Activated CD8-positive, alpha-beta memory T cell treated with anti-CD3 and anti-CD28 coated beads for 1 hour (primary cell): ENCODE measurements around the gene FBRSL1.
"Not testable (repeated sequence)": the region's sequence is repeated elsewhere in the genome, so short reads cannot be mapped to it uniquely, and the experiment has no call there.

Source experiments
- DNase-seq, 2 donors: peaks; one replicate each; pipeline ENCODE4 v3.0.0-alpha.2; 2020; ENCODE audit warnings: low read depth in 1 of 2; ENCODE audit errors: extremely low read depth in 1 of 2

Gene FBRSL1

DNA sequence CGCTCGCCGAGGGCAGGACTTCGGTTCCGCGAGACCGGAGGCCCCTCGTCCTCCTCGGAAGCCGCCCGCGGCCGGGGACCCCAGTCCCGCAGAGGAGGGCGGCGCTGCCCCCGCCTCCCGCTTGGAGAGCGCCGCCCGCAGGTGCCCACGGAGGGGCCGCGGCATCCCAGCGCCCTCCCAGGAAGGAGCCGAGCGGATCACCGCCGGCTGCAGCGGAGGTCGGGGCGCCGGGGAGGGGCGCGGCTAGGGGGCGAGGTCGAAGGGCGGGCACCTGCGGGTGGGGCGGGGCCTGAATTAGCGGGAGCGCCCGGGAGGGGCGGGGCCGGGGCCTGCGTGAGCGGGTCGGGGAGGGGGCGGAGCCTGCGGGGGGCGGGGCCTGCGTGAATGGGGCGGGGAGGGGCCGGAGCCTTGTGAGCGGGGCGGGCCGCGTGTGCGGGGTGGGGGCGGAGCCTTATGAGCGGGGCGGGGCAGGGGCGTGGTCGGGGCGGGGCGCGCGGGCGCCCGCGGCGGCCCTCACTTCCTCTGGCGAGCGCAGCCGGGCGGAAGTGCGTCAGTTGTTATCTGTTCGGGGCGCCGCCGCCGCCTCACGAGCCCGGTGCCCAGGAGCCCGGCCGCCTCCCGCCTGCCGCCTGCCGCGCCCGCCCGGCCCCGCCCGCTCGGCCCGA lies at the start of gene FBRSL1:
FBRSL1 (plus strand) TSS at position 550 of the 665 bp plus-strand sequence.
- DNase-seq = peak; percentile 84 to 95

DNA sequence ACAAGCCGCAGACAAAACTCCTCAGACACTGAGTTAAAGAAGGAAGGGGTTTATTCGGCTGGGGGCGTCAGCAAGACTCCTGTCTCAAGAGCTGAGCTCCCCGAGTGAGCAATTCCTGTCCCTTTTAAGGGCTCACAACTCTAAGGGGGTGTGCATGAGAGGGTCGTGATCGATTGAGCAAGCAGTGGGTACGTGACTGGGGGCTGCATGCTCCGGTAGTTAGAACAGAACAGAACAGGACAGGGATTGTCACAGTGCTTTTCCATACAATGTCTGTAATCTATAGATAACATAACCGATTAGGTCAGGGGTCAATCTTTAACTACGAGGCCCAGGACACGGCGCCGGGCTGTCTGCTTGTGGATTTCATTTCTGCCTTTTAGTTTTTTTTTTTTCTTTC lies 49.5 kb upstream of the FBRSL1 start:
- DNase-seq = not testable (repeated sequence)

GRCh38 chr12:132441871-132442863 lies 47.8 kb upstream of the FBRSL1 start:
- no peak for DNase-seq

DNA sequence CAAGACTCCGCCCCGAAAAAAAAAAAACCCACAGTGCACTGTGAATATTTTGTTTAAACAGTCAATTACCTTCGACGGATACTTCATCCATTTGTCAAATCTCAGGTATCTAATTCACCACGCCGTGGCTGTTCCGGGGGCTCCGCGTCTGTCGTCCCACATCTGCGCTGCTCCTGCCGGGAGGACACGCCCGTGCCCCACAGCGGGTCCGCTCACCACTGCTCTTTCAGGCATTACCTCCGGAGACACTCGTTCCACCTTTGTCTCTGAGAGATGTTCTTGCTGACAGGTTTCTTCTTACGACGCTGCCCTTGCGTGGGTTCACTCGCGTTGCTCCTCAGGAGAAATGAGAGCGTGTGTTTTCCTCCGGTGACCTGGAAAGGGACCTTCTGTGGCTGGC lies 46.9 kb upstream of the FBRSL1 start:
- DNase-seq = no peak

DNA sequence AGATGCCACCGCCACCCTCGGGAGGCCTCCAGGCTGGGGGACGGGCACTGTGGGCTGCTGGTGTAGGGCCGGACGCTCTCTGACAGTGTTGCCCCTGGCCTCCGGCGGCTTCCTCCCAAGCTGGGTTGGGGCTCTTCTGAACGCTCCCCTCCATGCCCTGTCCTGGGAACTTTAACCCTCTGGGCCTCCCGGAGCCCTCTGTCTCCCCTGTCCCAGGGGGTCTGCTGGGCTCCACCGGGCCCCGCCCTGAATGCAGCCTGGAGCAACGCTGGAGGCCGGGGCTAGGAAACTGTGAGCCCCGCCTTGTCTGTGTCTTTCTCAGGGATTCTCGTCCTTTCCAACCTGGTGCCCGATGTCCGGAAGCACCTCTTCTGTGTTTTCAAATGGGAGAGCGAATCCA lies 45.7 kb upstream of the FBRSL1 start:
- no peak for DNase-seq

DNA sequence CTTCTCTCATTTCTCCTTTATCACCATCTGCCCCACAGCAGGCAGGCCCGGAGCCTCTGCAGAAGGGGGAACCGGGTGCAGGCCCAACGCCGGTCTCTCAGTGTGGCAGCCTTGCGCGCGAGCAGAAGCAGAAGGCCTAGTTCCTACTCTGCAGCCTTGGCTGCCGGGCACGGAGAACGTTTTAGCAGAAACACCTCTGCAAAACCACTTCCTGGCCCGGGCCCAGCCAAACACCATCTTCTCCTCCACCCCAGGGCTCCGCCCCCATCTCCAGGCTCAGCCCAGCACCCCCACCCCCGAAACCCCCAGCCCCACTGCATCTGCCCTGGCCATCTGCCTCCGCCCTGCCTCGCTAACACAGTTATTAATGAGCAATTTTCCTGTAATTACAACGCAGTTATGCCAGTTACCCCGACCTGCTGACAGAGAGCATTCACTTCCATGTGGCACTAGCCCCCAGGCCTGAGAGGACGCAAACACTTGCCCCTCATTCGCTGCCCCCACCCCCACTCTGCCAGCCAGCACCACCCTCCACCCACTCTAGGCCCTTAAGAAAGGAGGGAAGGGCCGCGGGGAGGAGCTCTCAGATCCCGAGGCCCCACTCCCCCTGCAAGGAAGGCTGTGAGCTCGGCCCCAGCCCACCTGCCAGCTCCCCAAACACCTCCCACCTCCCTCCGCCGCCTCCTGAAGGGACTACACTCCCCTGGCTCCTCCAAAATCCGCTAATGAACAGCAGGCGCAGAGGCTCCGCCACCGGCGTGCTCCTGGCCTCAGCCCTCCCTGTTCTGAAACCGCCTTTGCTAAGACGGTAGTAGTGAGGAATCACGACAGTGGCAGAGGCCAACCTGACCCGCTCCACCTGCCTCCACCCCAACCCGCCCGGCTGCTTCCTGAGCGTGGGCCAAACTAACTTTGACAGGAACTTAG lies 44.7 kb upstream of the FBRSL1 start:
- DNase-seq = peak; percentile 36 to 37

GRCh38 chr12:132445884-132446632 lies 43.9 kb upstream of the FBRSL1 start:
- peak in 1 of 2 donors; percentile 69 for DNase-seq

GRCh38 chr12:132446633-132447326 lies 43.2 kb upstream of the FBRSL1 start:
- no peak for DNase-seq

GRCh38 chr12:132447327-132447720 lies 42.6 kb upstream of the FBRSL1 start:
- DNase-seq = no peak

- no peak for DNase-seq
These were observed 42.1 kb upstream of the FBRSL1 start for GRCh38 chr12:132447731-132448462.

GRCh38 chr12:132448463-132448820 lies 41.5 kb upstream of the FBRSL1 start:
- DNase-seq = no peak

GRCh38 chr12:132449565-132450417 lies 40.2 kb upstream of the FBRSL1 start:
- no peak for DNase-seq

DNA sequence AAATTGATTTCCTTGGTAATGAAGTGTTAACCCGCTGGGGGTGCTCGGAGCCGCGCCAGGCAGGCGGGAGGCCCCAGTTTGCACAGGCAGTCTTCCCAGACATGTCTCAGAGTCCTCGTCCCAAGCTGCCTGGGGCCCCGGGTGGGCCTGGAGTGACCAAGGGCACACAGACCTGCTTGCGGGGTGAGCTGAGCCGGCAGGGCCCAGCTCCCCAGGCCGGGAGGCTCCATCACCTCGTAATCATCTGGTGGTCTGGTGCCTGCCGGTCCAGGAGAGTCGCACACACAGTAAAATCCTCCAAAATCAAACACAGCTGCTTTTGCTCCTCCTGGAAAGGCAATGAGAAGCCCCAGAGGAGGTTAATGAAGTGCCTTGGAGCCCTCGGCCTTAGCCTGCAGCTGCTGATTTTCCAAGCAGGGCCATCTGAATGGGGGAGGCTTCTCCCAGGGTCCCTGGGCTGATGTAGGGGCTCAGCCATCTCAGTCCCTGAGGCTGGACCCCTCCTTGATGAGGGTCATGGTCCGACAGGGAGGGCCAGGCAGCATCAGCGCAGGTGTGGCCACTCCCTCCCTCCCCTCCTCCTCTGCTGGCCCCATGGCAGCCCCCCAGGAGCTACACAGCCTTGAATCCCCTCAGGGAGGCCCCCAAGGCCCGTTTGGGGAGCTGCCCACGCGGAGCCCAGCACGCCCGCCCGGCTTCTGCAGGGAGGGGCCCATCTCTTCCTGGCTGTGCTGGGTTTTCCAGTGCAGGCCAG lies 39.4 kb upstream of the FBRSL1 start:
- no peak for DNase-seq

- DNase-seq = no peak
These were observed 38.6 kb upstream of the FBRSL1 start for GRCh38 chr12:132451172-132451835.

- no peak for DNase-seq
These were observed 38.1 kb upstream of the FBRSL1 start for GRCh38 chr12:132451836-132452195.

DNA sequence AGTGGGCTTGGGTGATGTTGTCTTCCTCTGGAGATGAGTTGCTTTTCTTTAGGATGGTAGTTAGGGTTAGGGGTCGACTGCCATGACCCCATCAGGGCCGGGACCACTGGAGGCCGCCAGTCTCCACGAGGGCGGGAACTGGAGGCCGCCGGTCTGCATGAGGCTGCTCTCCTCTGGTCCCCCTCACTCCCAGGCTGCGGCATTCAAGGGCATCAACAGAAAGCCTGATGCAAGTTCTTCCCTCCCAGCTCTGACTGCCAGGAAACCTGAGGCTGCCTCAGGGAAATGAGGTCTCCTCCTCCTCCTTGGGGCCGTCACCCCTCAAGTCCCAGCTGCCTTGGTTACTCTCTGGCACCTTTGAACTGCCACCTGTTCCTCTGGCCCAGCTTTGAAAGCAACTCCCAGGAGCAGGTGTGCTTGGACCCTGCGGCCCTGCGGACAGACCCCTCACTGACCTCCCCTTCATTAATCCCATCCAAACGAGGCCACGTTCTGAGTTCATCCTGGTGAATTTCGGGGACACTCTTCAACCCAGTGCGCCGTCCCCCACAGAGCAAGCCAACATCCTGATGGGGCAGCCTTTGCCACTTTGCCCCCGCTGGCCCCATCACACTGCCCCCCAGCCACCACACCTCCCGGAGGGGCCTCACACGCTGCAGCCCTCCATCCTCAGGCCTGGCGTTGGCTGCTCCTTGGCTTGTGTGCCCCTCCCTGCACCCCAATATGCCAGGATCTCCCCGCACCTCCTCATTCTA lies 37.2 kb upstream of the FBRSL1 start:
- DNase-seq = no peak
